ENCODE results near the gene PIK3C3.

DNA sequence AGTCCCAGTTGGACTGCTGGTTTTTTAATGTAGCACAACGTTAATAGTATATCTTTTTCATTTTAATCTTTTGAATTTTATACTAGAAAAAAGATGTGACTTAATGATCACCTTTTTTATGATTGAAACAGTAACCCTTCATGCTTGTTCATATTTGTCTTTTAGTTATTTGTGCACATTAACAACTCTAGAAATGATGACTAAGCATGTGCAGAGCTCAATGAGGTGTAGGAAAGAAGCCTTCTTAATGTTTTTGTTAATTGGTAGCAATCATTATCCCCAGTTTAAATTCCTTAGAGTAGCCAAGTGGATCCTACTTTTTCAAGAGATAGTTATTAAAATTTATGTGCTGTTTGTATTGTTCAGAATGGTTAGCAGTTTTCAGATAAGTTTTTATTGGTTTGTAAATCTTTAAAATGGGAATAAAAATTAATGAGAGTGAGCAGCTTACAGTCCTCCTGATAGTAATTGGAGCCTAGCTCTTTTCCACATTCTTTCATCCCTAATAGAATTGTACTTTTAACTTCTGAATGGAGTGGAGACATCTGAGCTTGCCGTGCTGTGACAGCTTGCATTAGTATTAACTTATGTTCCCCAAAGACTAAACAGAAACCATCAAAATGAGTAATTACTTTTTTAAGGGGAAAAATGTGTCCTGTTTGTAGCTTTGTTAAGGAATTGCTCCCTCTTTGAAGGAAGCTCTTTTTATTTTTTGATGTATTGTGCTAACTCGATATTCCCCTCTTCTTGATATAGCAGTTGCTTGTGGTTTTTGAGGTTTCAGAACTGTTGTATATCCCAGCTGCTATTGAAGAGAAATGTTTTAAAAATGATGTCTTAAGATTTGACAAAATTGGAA, 17.3 kb downstream of the PIK3C3 start:
- TF ChIP-seq, protein P1, sequence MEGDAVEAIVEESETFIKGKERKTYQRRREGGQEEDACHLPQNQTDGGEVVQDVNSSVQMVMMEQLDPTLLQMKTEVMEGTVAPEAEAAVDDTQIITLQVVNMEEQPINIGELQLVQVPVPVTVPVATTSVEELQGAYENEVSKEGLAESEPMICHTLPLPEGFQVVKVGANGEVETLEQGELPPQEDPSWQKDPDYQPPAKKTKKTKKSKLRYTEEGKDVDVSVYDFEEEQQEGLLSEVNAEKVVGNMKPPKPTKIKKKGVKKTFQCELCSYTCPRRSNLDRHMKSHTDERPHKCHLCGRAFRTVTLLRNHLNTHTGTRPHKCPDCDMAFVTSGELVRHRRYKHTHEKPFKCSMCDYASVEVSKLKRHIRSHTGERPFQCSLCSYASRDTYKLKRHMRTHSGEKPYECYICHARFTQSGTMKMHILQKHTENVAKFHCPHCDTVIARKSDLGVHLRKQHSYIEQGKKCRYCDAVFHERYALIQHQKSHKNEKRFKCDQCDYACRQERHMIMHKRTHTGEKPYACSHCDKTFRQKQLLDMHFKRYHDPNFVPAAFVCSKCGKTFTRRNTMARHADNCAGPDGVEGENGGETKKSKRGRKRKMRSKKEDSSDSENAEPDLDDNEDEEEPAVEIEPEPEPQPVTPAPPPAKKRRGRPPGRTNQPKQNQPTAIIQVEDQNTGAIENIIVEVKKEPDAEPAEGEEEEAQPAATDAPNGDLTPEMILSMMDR (IDR thresholded peaks at IDR 0.05), result no peak
- no peak for TF ChIP-seq POLR2A (IDR thresholded peaks at IDR 0.05)

All from ovary (tissue), 3 donors.